Urothelium cell line (cell line): ENCODE results near the gene SLC36A3.
"Not testable (repeated sequence)": the region's sequence is repeated elsewhere in the genome, so short reads cannot be mapped to it uniquely, and the experiment has no call there.

ENCODE experiments used
- DNase-seq: peaks from one replicate; pipeline ENCODE4 v3.0.0; 2011; ENCODE audit warnings: low spot score, mixed read lengths
- FAIRE-seq: peaks from 2 replicates; lab custom pipeline; 2011; peaks lifted over from hg19 to GRCh38; lab: Jason Lieb, UNC

Gene SLC36A3

DNA sequence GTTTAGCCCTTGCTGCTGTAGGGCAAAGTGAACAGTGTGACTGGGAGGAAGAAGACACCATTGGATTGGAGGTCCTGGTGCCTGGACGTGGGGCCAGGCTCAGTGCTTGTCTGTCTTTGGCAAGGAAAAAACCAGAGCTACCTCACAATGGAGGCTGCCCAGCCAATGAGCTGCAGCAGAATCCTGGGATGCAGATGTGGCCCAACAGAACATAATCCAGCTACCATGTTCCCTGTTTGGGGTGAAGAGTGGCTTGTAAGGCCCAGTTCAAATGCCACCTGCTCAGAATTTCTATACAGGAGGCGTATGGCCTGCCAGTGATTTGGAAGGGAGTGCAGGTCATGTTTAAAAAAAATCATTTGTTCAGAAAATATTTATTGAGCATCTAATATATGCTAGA, at the start of gene SLC36A3:
Gene SLC36A3 (minus strand): TSS at position 101 of the 400 bp plus-strand sequence. CDS start 412 bp downstream, outside the sequence.
- DNase-seq (no peak), FAIRE-seq (no peak)

DNA sequence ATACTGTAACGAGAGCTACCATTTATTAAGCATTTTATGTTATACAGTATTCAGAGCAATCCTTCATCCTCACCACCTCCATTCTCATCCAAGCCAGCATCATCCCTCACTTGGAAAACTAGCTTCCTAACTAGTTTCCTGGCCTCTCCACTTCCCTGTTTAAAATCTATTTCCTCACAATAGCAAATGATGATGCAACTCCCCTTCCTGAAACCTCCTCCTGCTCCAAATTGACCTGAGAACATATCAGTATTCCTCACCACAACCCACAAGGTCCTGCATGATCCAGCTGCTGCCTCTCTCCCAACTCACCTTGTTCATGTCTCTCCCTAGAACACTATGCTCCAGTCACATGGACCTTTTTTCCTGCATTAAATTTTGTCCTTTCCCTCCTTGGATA, 48.1 kb upstream of the SLC36A3 start:
- FAIRE-seq (no peak), DNase-seq (no peak)

DNA sequence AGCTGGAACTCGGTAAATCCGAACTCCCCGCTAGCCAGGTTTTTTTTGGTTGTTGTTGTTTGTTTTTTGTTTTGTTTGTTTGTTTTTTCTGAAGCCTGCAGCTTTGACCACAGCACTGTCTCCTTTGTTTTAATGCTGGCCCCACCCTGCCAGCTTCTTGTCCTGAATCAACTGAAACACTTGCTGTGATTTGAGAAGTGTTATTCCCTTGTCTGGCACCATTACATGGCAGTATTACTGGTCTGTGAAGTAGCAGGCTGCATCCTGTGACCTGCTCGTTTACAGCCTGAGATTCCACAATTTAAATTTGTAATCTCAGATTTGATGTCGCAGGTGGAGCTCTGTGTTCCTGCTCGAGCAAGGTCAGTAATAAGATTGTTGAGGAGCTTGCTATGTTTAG, 45.2 kb upstream of the SLC36A3 start:
- FAIRE-seq (no peak), DNase-seq (no peak)

DNA sequence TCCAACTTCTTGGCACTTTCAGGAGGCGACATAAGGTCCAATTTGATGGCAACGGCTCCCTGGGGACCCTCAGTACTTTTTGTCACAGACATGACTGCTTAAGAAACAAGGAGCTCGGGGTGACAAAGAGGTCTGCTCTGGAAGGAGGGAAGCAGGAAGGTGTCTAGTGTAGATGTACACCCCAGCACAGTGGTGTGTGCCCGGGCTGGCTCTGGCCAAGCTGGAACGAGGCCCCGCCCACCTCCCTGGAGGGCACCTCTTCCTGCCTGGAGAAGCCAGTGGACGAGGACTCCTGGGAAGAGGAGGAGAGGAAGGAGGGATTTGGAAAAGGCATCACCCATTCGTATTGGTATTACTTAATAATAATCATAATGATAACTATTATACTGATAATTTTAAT, 43.8 kb upstream of the SLC36A3 start, which contains the start of gene SLC36A2:
Gene SLC36A2 (minus strand): TSS at position 191 of the 400 bp plus-strand sequence. CDS start 99 bp downstream, at position 92.
- FAIRE-seq (no peak), DNase-seq (no peak)

DNA sequence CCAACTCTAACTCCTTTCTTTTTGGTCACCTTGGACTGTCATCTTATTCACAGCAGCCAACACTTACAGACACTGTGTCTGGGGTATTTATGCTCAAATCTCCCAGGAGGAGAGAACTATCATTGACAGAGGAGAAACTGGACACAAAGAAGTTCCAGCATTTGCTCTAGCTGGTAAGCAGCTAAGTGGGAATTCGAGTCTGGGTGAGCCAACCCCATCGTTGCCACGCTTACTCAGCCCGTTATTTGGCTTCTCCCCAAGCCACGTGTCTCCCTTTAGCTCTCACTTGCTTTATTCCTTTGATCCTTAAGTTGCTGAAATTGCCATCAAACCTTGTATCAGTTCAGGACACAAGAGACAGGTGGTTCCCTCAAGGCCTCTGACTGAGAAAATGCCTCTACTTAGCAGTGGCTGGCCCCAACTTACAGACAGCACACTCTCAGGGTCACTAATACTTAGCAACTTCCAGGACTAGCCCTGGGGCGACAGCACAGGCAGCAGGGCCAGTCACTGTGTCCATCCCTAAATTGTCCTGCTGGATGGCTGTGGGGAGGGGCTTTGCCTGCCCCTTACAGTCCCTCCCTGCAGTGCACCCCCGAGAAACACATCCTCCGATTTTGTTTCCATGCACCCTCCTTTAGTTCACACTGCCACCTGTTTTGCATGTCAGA, 42.4 kb upstream of the SLC36A3 start:
- DNase-seq = peak; percentile 20
- no peak for FAIRE-seq

DNA sequence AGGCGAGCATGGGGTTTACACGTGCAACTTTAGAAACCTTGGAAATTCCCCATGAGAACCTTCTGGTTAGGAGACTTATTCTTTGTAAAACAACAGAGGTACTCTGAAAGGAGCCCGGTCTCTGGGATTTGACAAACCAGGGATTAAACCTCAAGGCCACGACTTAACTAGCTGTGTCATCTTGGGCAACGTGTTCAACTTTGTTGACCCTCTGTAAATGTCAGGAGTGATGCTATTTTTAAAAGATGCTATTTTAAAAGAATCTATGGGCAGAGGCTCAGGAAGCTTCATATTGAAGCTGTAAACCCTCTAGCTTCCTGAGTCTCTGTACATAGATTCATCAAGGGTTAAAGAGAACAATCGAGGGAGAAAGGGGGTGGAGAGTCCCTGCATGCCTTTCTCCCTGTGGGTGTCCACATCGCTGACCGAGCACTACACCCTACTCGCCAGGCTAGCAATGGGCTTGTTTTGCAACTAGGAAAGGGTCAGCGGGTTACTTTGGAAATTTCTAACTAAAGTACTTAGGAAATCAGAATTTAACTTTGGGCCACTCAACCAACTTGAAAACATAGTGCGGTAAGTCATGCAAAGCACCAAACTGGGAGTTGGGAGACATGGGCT, 41.7 kb upstream of the SLC36A3 start:
- DNase-seq (no peak), FAIRE-seq (no peak)

DNA sequence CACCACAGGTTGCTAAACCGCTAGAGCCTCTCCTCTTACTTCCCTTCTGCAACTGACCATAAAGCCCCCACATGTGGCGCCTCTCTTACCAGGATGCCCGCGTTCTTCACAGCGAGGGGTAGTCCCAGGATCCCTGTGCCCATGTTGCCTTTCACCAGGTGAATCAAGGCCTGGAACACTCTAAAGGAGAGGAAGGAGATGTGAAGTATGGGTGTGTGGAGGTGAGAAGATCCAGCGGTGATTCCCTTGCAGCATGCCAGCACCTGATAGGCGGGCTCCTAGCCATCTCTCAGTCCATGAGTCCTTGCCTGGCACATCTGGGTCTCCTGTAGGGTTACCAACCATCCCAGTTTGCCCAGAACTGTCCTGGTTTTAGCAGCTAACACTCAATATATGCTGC, 40.5 kb upstream of the SLC36A3 start:
- FAIRE-seq = no peak
- no peak for DNase-seq

DNA sequence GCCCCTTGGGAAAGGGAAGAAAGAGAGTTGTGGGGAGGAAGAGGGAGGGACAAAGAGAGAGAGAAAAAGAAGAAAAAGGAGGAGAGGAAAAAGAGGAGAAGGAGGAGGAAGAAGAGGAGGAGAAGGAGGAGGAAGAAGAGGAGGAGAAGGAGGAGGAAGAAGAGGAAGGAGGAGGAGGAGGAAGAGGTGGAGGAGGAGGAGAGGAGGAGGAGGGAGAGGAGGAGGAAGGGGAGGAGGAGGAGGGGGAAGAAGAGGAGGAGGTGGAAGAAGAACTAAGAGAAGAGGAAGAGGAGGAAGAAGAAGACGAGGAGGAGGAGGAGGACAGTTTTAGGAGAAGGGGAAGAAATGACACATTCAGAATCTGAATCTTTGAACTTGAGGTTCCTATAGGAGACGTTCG, 36.4 kb upstream of the SLC36A3 start:
- FAIRE-seq (no peak), DNase-seq (no peak)

GRCh38 chr5:151338734-151339133, 35.2 kb upstream of the SLC36A3 start:
- FAIRE-seq = no peak
- DNase-seq = no peak

- FAIRE-seq = no peak
- no peak for DNase-seq
Measured at GRCh38 chr5:151332857-151333256, 29.3 kb upstream of the SLC36A3 start.

DNA sequence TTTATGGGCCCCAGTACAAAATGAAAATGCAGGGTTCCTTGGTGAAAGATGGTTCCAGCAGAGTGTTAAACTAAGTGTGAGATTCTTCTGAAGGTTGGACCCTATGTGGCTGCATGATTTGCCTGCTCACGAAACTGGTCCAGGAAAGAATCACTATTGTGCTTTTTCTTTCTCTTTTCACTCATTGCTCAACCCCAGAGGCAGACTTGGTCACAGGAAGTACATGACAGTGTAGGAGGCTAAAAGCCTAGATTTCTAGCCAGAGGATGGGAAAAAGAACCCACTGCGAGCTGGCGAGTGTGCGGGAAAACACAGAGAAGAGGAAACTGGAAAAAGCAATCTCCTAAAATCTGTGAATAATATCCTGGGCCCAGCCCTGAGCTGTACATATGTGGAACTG, 25.2 kb upstream of the SLC36A3 start:
- DNase-seq (no peak), FAIRE-seq (no peak)

GRCh38 chr5:151327585-151327984, 24.0 kb upstream of the SLC36A3 start:
- FAIRE-seq (no peak), DNase-seq (no peak)

DNA sequence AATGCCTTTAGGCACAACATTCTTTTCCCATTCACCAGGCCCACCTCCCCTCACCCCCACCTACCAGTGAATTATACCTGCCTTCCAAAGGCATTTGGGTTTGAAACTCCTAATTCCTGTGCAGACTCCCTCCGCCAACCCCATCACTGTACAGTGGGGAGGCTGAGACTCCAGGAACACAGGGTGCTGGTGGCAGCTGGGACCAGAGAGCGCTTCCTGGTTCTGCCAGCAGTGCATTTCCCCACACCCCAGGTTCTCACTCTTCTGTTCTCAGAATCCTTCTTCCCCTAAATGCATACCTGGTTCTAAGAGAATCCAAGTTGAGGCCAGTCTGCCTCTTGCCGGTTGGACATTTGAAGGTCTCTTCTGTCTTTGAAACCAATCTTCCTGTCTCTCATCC, 22.7 kb upstream of the SLC36A3 start:
- DNase-seq (no peak), FAIRE-seq (no peak)

- FAIRE-seq = no peak
- DNase-seq = no peak
Measured at GRCh38 chr5:151320481-151320880, 16.9 kb upstream of the SLC36A3 start.

- FAIRE-seq (no peak), DNase-seq (peak; percentile 18)
Measured at GRCh38 chr5:151318850-151319732, 15.5 kb upstream of the SLC36A3 start.

DNA sequence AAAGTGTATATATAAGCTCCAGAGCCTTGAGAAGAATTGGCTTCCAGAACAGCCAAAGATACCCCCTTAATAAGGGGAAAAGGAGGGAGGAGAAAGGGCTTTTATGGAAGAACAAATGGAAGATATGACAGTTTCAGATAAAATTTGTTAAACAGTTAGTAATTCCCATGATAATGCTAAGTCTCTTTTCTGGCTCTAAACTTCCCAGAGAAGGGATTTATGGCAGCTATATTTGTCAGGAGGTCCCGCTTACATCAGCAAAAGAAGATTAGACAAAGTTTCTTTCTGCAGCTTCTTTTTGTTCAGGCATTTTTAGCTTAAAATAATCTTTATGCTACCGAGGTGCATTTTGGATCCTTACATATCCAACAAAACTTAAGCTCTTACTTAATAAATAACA, 14.3 kb upstream of the SLC36A3 start:
- DNase-seq (no peak), FAIRE-seq (no peak)

- DNase-seq = peak; percentile 71
- peak; percentile 50 for FAIRE-seq
Measured at GRCh38 chr5:151315998-151316597, 12.5 kb upstream of the SLC36A3 start.

DNA sequence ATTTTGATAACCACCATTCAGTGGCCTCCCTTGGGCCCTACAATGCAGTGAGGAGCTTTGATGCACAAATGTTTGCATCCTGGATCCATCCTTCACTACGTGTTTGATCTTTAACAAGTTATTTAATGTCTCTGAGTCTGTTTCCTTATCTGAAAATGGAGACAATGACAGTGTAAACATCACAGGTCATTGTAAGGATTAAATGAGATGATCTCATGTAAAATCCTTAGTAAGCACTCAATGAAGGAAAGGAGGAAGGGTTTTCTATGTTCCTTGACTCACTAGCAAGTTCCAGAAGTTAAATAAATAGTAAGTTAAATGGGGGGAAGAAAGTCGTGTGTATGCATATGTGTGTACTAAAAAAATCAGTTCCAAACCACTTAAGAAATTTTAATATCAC, 9.8 kb upstream of the SLC36A3 start:
- DNase-seq = no peak

DNA sequence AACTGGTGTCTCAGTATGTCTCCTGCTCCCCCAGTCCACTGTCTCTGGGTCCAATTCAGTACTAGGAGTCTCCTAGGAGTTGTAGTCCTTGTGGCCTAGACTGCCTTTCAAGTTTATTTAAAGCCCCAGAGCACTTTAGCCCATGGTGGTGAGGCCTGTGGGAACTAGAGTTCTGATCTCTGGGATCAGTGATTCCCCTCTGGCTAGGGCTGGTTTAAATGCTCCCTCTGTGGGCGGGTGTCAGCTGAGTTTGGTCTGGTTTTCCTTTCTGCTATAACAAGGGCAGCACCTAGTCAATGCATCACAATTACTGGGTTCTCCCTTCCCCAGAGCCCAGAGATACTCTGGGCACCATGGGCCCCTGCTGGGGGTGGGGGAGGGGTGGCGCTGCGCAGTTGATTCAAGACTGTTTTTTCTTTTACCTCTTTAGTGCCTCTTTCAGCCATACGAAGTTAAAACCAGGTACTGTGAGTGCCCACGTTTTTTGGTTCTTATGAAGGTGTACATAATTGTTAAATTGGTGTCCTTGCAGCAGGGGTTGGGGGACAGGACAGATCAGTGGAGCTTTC, 9.3 kb upstream of the SLC36A3 start:
- DNase-seq (no peak), FAIRE-seq (no peak)

More for the DNA sequence above, 9.8 kb upstream of the SLC36A3 start:
- FAIRE-seq = no peak

DNA sequence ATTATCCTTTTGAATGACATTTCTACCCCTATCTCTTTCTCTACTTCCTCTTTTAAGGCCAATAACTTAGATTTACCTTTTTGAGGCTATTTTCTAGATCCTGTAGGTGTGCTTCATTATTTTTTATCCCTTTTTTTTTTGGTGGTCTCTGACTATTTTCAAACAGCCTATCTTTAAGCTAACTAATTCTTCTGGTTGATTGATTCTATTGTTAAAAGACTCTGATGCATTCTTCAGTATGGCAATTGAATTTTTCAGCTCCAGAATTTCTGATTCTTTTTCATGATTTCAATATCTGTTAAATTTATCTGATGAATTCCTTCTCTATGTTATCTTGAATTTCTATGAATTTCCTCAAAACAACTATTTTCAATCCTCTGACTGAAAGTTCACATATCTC, 7.4 kb upstream of the SLC36A3 start:
- FAIRE-seq (no peak), DNase-seq (no peak)

GRCh38 chr5:151309821-151310220, 6.3 kb upstream of the SLC36A3 start:
- not testable (repeated sequence) for FAIRE-seq, DNase-seq
